Measurements from ENCODE around the gene ANXA6. TPM values are rescaled to one million over a fixed set of nuclear protein-coding genes. Genes with fewer than 3 reads are reported as not detected.

ANXA6 gene
- total RNA-seq: 347 and 381 TPM in 2 replicates

DNA sequence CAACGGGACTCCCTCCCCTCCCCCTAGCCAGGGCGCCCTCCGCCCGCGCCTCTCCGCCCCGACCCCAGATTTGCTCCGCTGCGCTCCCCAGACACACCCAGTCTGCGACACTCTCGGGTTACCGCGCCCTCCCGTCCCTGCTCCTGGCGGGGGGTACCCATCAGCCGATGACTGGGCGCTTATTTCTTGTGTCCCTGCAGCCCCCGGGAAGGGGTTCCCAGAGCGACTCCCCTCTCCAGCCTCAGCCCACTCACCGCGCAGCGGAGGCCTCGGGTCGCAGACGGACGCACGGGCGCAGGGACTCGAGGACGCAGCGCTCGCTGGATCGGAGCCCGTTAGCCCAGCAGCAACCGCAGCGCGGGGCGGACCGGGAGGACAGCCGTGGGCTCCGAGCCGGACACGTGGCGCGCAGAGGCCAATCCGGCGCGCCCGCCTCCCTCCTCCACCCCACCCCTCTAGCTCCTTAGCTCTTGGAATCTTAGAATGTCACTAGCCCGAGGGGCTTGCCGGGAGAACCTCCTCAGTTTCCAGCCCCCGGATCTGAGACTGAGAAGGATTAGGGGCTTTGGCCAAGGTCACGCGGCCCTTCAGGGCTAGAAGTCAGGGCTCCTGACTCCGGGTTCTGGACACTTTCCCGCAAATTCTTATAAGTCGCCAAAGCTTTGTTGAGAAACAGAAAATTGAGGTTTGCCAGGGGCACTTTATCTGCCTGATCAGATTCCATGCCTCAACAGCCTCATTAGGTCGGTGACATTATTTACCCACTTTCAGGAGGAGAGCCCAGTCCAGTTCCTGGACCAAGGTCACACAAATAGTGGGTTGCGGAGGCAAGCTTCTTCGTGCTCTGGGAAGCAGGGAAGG lies at the start of gene ANXA6:
Gene ANXA6 (minus strand): TSS at position 354 of the 861 bp plus-strand sequence. CDS start 9,878 bp downstream, outside the sequence.

GRCh38 chr5:151080613-151081430 lies 76.8 kb downstream of the ANXA6 start, which contains the start of gene TNIP1:
Gene TNIP1 (minus strand): TSS chr5:151081034. CDS start chr5:151065095, 15,939 bp downstream.

Other genes starting within 250 kb of the ANXA6 start
- 8.9 and 15.9 TPM in 2 replicates for gene GPX3, start 137.2 kb downstream of the ANXA6 start, total RNA-seq
- 61.4 and 100.0 TPM in 2 replicates for gene TNIP1, start 76.7 kb downstream of the ANXA6 start, total RNA-seq
- 4.7 and 6.1 TPM in 2 replicates for gene CCDC69, start 66.3 kb upstream of the ANXA6 start, total RNA-seq
- gene GM2A, start 95.4 kb upstream of the ANXA6 start, total RNA-seq: 15.0 and 21.5 TPM in 2 replicates
- gene SLC36A3, start 146.0 kb upstream of the ANXA6 start, total RNA-seq: not detected in 2 replicates
- gene SLC36A2, start 189.8 kb upstream of the ANXA6 start, total RNA-seq: not detected in 2 replicates